Measurements from ENCODE around the gene SLC16A5. TPM values are rescaled to one million over a fixed set of nuclear protein-coding genes. Genes with fewer than 3 reads are reported as not detected.

The SLC16A5 gene
- total RNA-seq, 1 experiment from 2014 or later = 17.1 TPM

GRCh38 chr17:75130059-75130631 lies 42.4 kb downstream of the SLC16A5 start:
- Histone ChIP-seq H3K4me2 (ENCODE audit: insufficient read depth, insufficient read length, low read length) (peak overlapping the region; percentile 49), H3K27ac (ENCODE audit: insufficient read length, low read depth, low read length) (no peak overlapping the region), H2BK5ac (ENCODE audit: insufficient read length, low read length) (no peak overlapping the region), H3K79me2 (ENCODE audit: insufficient read depth, low read length) (no peaks in the 10 kb centered on the region), H3K14ac (ENCODE audit: insufficient read depth, low read length) (no peak overlapping the region), H2BK15ac (ENCODE audit: low read depth, low read length) (no peak overlapping the region), H3K4me1 (ENCODE audit: insufficient read depth, low read length) (no peaks in the 10 kb centered on the region), H4K20me1 (ENCODE audit: control insufficient read depth, insufficient read depth, insufficient read length) (peaks cover 4% of the 10 kb centered on the region), H3K79me1 (ENCODE audit: insufficient read depth, low read depth, low read length, poor library complexity, severe bottlenecking) (no peaks in the 10 kb centered on the region), H2BK120ac (ENCODE audit: low read depth, low read length, poor library complexity, severe bottlenecking) (no peak overlapping the region), H3K9me3 (ENCODE audit: control insufficient read depth, low read depth, low read length) (no peaks in the 10 kb centered on the region), H3K23ac (ENCODE audit: insufficient read length, low read depth, low read length) (no peak overlapping the region), H2AFZ (ENCODE audit: low read length) (no peak overlapping the region), H3T11ph (ENCODE audit: low read length) (no peak overlapping the region), H2BK20ac (ENCODE audit: low read depth, low read length, poor library complexity, severe bottlenecking) (no peak overlapping the region), H3K27me3 (ENCODE audit: insufficient read depth, low read length) (no peaks in the 10 kb centered on the region), H3K18ac (ENCODE audit: insufficient read length, low read depth, low read length) (no peak overlapping the region), H3K9ac (ENCODE audit: extremely low read depth, insufficient read length, low read length) (no peak overlapping the region), H2BK12ac (ENCODE audit: insufficient read length, low read depth, low read length) (no peak overlapping the region), H2AK5ac (ENCODE audit: insufficient read length, low read length) (no peak overlapping the region), H3K4ac (ENCODE audit: low read depth, low read length) (no peak overlapping the region), H4K5ac (ENCODE audit: insufficient read length, low read depth, low read length) (no peak overlapping the region), H3K23me2 (ENCODE audit: insufficient read length, low read depth, low read length, poor library complexity, severe bottlenecking) (peaks cover 8% of the 10 kb centered on the region), H3K56ac (ENCODE audit: insufficient read length, low read depth, low read length) (no peak overlapping the region), H4K91ac (ENCODE audit: insufficient read length, low read depth, low read length) (no peak overlapping the region), H4K8ac (replicated peaks; ENCODE audit: insufficient read length, low read depth, low read length) (no peak overlapping the region)
- Mint-ChIP-seq H3K27me3 (ENCODE audit: low read depth) (no peaks in the 10 kb centered on the region; the same call in 1 of the 2 replicates), H3K27ac (peak overlapping the region in 2 of 3 experiments; percentile 81 to 93; a peak in 4 of 7 replicates), H3K36me3 (ENCODE audit: insufficient read depth in 1 of 3, low read depth in 3 of 3) (peaks cover 6 to 23% (median 22%) of the 10 kb centered on the region in 3 experiments), H3K9me3 (no peaks in the 10 kb centered on the region), H3K4me3 (peak overlapping the region; percentile 85 to 92), H3K4me1 (peaks cover 12 to 17% of the 10 kb centered on the region in 2 experiments)
- no CpG with 5 or more reads among the region's 24 CpGs for WGBS (ENCODE audit: extremely low coverage, insufficient read length, low lambda C conversion rate)
- no peak for DNase-seq
- no peak for TF ChIP-seq CTCF (conservative IDR thresholded peaks at IDR 0.05)
